H1 (cell line): ENCODE data around the gene CD164L2. TPM values are rescaled to one million over a fixed set of nuclear protein-coding genes. Genes with fewer than 3 reads are reported as not detected.
A peak's percentile ranks its signal among the peaks of the same experiment; 100 is the strongest.
"Not testable (repeated sequence)": the region's sequence is repeated elsewhere in the genome, so short reads cannot be mapped to it uniquely, and the experiment has no call there.

Experiments used
- CTCF ChIA-PET: fragments of 300-600 bp; sonication (Branson Sonifier 250); formaldehyde crosslinking; loops from one replicate; lab custom pipeline; 2021; ENCODE audit not compliant: partially characterized antibody; lab: Charles Lee
- POLR2A ChIA-PET: fragments of 300-600 bp; sonication (Branson Sonifier 250); formaldehyde crosslinking; loops from one replicate; lab custom pipeline; 2021; ENCODE audit warnings: inconsistent platforms; ENCODE audit not compliant: partially characterized antibody; lab: Charles Lee
- DNase-seq, 2 experiments: peaks; one replicate each; pipeline versions ENCODE4 v3.0.0 to v3.0.0-alpha.2; 2010 to 2022; ENCODE audit warnings: low spot score in 2 of 2, low read depth in 1 of 2, mixed read lengths in 1 of 2
- FAIRE-seq: peaks from 2 replicates; lab custom pipeline; 2011; peaks lifted over from hg19 to GRCh38; lab: Jason Lieb, UNC
- H2AFZ ChIP-seq: 2 replicates; pipeline ENCODE4 v1.8.1; 2012; ENCODE audit warnings: low read length, inconsistent platforms
- H2AK5ac ChIP-seq: 2 replicates; pipeline ENCODE4 v1.6.1; 2013; ENCODE audit warnings: low read depth, low read length
- H2BK120ac ChIP-seq: replicated peaks from 2 replicates; pipeline ENCODE3; 2013; ENCODE audit warnings: low read depth, low read length, inconsistent platforms
- H2BK12ac ChIP-seq: 2 replicates; pipeline ENCODE4 v1.6.1; 2013; ENCODE audit warnings: low read depth, low read length
- H2BK15ac ChIP-seq: 2 replicates; pipeline ENCODE4 v1.6.1; 2013; ENCODE audit warnings: low read length
- H2BK20ac ChIP-seq: 2 replicates; pipeline ENCODE4 v1.6.1; 2013; ENCODE audit warnings: low read length
- H2BK5ac ChIP-seq: 2 replicates; pipeline ENCODE4 v1.6.1; 2013; ENCODE audit warnings: low read depth, low read length
- H3K14ac ChIP-seq: 2 replicates; pipeline ENCODE4 v1.6.1; 2013; ENCODE audit warnings: inconsistent platforms; ENCODE audit not compliant: insufficient read length
- H3K18ac ChIP-seq: 2 replicates; pipeline ENCODE4 v1.6.1; 2013; ENCODE audit warnings: low read length; ENCODE audit errors: extremely low read depth
- H3K23ac ChIP-seq: 2 replicates; pipeline ENCODE4 v1.6.1; 2013; ENCODE audit warnings: inconsistent platforms; ENCODE audit not compliant: insufficient read length
- H3K23me2 ChIP-seq: 2 replicates; pipeline ENCODE4 v1.6.1; 2013; ENCODE audit warnings: low read depth, low read length
- H3K27ac ChIP-seq: 2 replicates; pipeline ENCODE4 v1.6.1; 2011; ENCODE audit warnings: low read depth, low read length, inconsistent platforms
- H3K27me3 ChIP-seq, 4 experiments: replicated peaks in 1 of 4; 1 replicate in 1 of 4; 2 replicates in 3 of 4; pipeline versions ENCODE4 v1.6.1 to v1.8.1; 2011 to 2013; ENCODE audit warnings: low read length in 3 of 4, mild to moderate bottlenecking in 3 of 4, inconsistent platforms in 2 of 4, mixed read lengths in 2 of 4, moderate library complexity in 1 of 4; ENCODE audit not compliant: control insufficient read depth in 3 of 4, insufficient read depth in 3 of 4; ENCODE audit errors: extremely low read depth in 1 of 4
- H3K36me3 ChIP-seq, 4 experiments: 2 replicates each; pipeline versions ENCODE4 v1.6.1 to v1.8.1; 2011 to 2013; ENCODE audit warnings: mild to moderate bottlenecking in 4 of 4, low read length in 3 of 4, moderate library complexity in 2 of 4, control low read depth in 1 of 4, inconsistent platforms in 1 of 4; ENCODE audit not compliant: insufficient read depth in 4 of 4, control insufficient read depth in 2 of 4
- H3K4ac ChIP-seq: replicated peaks from 2 replicates; pipeline ENCODE3; 2013; ENCODE audit warnings: low read length, low read depth, mixed read lengths, inconsistent platforms; ENCODE audit not compliant: insufficient read length
- H3K4me1 ChIP-seq, 4 experiments: replicated peaks in 1 of 4; 1 replicate in 1 of 4; 2 replicates in 3 of 4; pipeline versions ENCODE4 v1.6.1 to v1.8.1; 2011 to 2013; ENCODE audit warnings: low read length in 3 of 4, inconsistent platforms in 2 of 4, mixed read lengths in 1 of 4; ENCODE audit not compliant: insufficient read depth in 4 of 4, control insufficient read depth in 3 of 4
- H3K4me2 ChIP-seq, 2 experiments: 2 replicates each; pipeline versions ENCODE4 v1.6.1 to v1.8.1; 2011 to 2013; ENCODE audit warnings: low read depth in 2 of 2, low read length in 2 of 2, control low read depth in 1 of 2, inconsistent platforms in 1 of 2, mild to moderate bottlenecking in 1 of 2; ENCODE audit not compliant: insufficient read depth in 1 of 2
- H3K4me3 ChIP-seq, 4 experiments: fragments of 200-600, 300-600 bp in 1 of 4; sonication (generic), shearing (Covaris generic), sonication (Bioruptor Twin) in 1 of 4; 2 replicates each; pipeline versions ENCODE4 v1.5.1 to v1.8.1; 2011 to 2016; ENCODE audit warnings: low read length in 4 of 4, low read depth in 3 of 4, control low read depth in 2 of 4, inconsistent platforms in 2 of 4, mild to moderate bottlenecking in 2 of 4, mixed read lengths in 1 of 4, moderate library complexity in 1 of 4; ENCODE audit not compliant: insufficient read depth in 2 of 4; ENCODE audit errors: extremely low read depth in 1 of 4
- H3K56ac ChIP-seq: replicated peaks from 2 replicates; pipeline ENCODE3; 2013; ENCODE audit warnings: low read depth, mild to moderate bottlenecking, mixed read lengths, low read length, inconsistent platforms; ENCODE audit not compliant: insufficient read length
- H3K79me1 ChIP-seq: 2 replicates; pipeline ENCODE4 v1.6.1; 2013; ENCODE audit warnings: low read depth, low read length, control low read depth
- H3K79me2 ChIP-seq, 2 experiments: 2 replicates each; pipeline versions ENCODE4 v1.6.1 to v1.8.1; 2012 to 2013; ENCODE audit warnings: low read length in 2 of 2, mild to moderate bottlenecking in 2 of 2, inconsistent platforms in 1 of 2; ENCODE audit not compliant: insufficient read depth in 2 of 2, control insufficient read depth in 1 of 2
- H3K9ac ChIP-seq, 4 experiments: replicated peaks in 1 of 4; 1 replicate in 1 of 4; 2 replicates in 3 of 4; pipeline versions ENCODE4 v1.6.1 to v1.8.1; 2011 to 2013; ENCODE audit warnings: low read depth in 3 of 4, low read length in 3 of 4, control low read depth in 2 of 4, mild to moderate bottlenecking in 2 of 4, moderate library complexity in 2 of 4, inconsistent platforms in 1 of 4; ENCODE audit errors: extremely low read depth in 1 of 4
- H3K9me3 ChIP-seq, 2 experiments: 2 replicates each; pipeline versions ENCODE4 v1.6.1 to v1.8.1; 2012 to 2013; ENCODE audit warnings: mild to moderate bottlenecking in 2 of 2, moderate library complexity in 2 of 2, control low read depth in 1 of 2, inconsistent platforms in 1 of 2, low read depth in 1 of 2, low read length in 1 of 2, mixed read lengths in 1 of 2; ENCODE audit not compliant: insufficient read depth in 2 of 2
- H4K20me1 ChIP-seq, 2 experiments: replicated peaks in 1 of 2; 2 replicates each; pipeline versions ENCODE3 to v1.8.1; 2011 to 2013; ENCODE audit warnings: inconsistent platforms in 2 of 2, low read length in 2 of 2, mild to moderate bottlenecking in 1 of 2; ENCODE audit not compliant: insufficient read depth in 2 of 2, control insufficient read depth in 1 of 2
- H4K5ac ChIP-seq: 2 replicates; pipeline ENCODE4 v1.6.1; 2013; ENCODE audit warnings: low read length, low read depth, mixed read lengths, inconsistent platforms; ENCODE audit not compliant: insufficient read length
- H4K8ac ChIP-seq: 2 replicates; pipeline ENCODE4 v1.8.0; 2013; ENCODE audit warnings: mild to moderate bottlenecking, moderate library complexity, low read length, inconsistent platforms; ENCODE audit not compliant: insufficient read depth; ENCODE audit errors: extremely low read depth
- H4K91ac ChIP-seq: replicated peaks from 2 replicates; pipeline ENCODE3; 2013; ENCODE audit warnings: low read length, mixed read lengths, inconsistent platforms; ENCODE audit not compliant: insufficient read length
- WGBS, 2 experiments: shearing (Covaris generic) in 1 of 2; methylation state at CpG; one replicate each; pipeline versions ENCODE4 v1.1.6 to v1.1.7; 2013 to 2015; ENCODE audit warnings: low lambda C conversion rate in 2 of 2, mixed read lengths in 2 of 2, inconsistent platforms in 1 of 2, low coverage in 1 of 2, missing lambda C conversion rate in 1 of 2; ENCODE audit not compliant: insufficient replicate concordance in 2 of 2, insufficient coverage in 1 of 2, insufficient read length in 1 of 2; ENCODE audit errors: extremely low coverage in 1 of 2, missing lambda C conversion rate in 1 of 2; 5-methylcytosine and 5-hydroxymethylcytosine counted together
- polyA plus RNA-seq, 7 experiments: library from polyadenylated mRNA; depleted of rRNA in 3 of 7; stranded (reverse) in 5 of 7; unstranded in 2 of 7; fragments of >200 nt in 5 of 7; fragments of 200-250 nt in 2 of 7; gene quantifications; 1 replicate in 5 of 7; 2 replicates in 1 of 7; 4 replicates in 1 of 7; pipeline versions ENCODE4 v1.2.1 to v1.2.3, GENCODE V29; 2011 to 2013; ENCODE audit warnings: missing spikeins in 2 of 7, mixed read lengths in 2 of 7
- total RNA-seq: library from RNA; stranded (reverse); fragmentation: NEBNext Ultra II Directional; extraction: Animal tissue kit (Norgen Biotek cat#: 25700); gene quantifications from 2 replicates; pipeline ENCODE4 v1.2.1, GENCODE V29; 2021

The CD164L2 gene
- total and polyA plus RNA-seq, 2 of the 8 experiments (the other 6 are each of a cell fraction or from before 2014, with no cell fraction given) = 3.3 TPM

DNA sequence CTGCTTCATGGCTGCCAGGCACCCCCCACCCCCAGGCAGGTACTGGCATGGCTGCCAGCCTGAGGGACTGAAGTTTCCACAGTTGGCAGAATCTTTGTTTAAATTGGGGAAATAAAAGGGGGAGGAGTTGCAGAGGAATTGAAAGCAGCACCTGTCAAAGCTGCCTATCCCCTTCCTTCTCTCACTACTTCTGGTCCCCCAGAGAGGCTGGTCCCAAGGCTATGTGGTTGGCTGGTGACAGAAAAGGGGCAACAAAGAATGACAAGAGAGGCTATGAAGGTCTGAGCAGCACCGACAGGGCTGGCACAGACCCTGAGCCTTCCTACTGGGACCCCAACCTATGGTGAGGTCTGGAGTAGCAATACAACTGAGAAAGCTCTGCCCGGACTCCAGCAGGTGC lies 23.7 kb upstream of the CD164L2 start:
- FAIRE-seq, H2BK15ac ChIP-seq, H3K56ac ChIP-seq, H3K14ac ChIP-seq, H4K5ac ChIP-seq, H4K20me1 ChIP-seq, H2BK12ac ChIP-seq, H3K18ac ChIP-seq, H3K27me3 ChIP-seq, H3K4me3 ChIP-seq, H3K23me2 ChIP-seq, H3K9me3 ChIP-seq, H4K8ac ChIP-seq, H3K23ac ChIP-seq, H2AK5ac ChIP-seq, H4K91ac ChIP-seq, H2BK20ac ChIP-seq, DNase-seq, H3K79me2 ChIP-seq, H3K4ac ChIP-seq, H3K9ac ChIP-seq, H3K4me2 ChIP-seq, H2BK120ac ChIP-seq, H3K27ac ChIP-seq, H3K79me1 ChIP-seq, H2AFZ ChIP-seq: not testable (repeated sequence)
- H2BK5ac ChIP-seq = peak overlapping the region; percentile 74; the same call in 1 of the 2 replicates
- WGBS, 2 experiments = 92% methylated on average over 2 of the region's 2 CpGs; no CpG with 5 or more reads in 1 of the 2 experiments
- peaks cover 9 to 30% (median 17%) of the 10 kb centered on the region in 4 experiments for H3K4me1 ChIP-seq
- ChIA-PET CTCF (interaction anchor here (0.6 to 37.8 kb wide), 12 partner anchors 7 to 1175 kb away, joined by 3 to 863 read pairs (median 5); partner anchors contain the start of gene MAP3K6), POLR2A (interaction anchor here (1.2 kb wide), 1 partner anchor 10 kb away, joined by 5 read pairs; no protein-coding TSS in a partner anchor)
- H3K36me3 ChIP-seq = peaks cover under 1 to 33% (median 16%) of the 10 kb centered on the region in 4 experiments; a peak in 6 of 8 replicates
